Embryonic facial prominence (tissue), 1 donor: ENCODE results near the gene ZDHHC3.
A peak's percentile ranks its signal among the peaks of the same experiment; 100 is the strongest.

Experiments
- DNase-seq: peaks from one replicate; pipeline ENCODE4 v3.0.0-alpha.2; 2016; ENCODE audit errors: extremely low spot score

ZDHHC3 gene, protein sequence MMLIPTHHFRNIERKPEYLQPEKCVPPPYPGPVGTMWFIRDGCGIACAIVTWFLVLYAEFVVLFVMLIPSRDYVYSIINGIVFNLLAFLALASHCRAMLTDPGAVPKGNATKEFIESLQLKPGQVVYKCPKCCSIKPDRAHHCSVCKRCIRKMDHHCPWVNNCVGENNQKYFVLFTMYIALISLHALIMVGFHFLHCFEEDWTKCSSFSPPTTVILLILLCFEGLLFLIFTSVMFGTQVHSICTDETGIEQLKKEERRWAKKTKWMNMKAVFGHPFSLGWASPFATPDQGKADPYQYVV

DNA sequence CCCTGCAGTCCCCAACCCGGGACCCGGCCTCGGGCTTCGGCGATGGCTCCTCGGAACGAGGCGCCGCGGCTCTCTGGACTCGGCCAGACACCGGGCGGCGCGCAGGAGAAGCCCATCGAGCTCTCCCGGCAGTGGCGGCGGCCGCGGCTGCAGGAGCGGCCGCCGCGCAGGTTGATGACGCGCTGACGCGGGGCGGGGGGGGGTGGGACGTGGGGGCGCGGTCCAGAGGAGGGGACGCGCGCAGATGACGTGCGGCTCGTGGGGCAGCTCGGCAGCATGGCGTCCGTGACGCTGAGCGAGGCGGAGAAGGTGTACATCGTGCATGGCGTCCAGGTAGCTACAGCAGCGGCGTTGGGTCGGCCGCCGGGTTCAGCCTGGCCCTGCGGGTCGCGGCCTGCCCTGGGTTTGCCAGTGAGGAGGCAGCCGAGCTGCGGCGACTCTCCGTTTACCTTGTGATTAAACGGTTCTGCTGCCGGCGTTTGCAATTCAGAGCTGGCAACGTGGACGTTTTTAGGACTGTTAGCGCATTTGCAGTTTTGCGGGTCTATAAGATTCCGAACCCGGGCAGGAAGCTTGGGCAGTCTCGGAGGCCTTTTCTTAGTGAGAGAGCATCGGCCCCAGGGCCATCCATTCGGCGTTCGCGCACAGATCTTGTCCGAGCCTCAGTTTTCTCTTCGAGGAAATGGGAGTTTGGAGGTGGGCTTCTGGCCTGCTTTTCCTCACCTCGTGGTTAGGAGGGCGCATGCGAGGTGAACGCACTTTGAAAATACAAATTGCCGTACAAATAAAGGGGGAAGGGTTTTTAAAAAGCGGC lies at the start of gene ZDHHC3, which contains the start of gene EXOSC7:
Gene ZDHHC3, minus strand, starts transcription at position 173 of the 814 bp plus-strand sequence. CDS start 16,738 bp downstream, outside the sequence.
Gene EXOSC7, plus strand, starts transcription at position 243 of the 814 bp plus-strand sequence. Its CDS starts 34 bp downstream, at position 277.
- DNase-seq, result peak; percentile 82

DNA sequence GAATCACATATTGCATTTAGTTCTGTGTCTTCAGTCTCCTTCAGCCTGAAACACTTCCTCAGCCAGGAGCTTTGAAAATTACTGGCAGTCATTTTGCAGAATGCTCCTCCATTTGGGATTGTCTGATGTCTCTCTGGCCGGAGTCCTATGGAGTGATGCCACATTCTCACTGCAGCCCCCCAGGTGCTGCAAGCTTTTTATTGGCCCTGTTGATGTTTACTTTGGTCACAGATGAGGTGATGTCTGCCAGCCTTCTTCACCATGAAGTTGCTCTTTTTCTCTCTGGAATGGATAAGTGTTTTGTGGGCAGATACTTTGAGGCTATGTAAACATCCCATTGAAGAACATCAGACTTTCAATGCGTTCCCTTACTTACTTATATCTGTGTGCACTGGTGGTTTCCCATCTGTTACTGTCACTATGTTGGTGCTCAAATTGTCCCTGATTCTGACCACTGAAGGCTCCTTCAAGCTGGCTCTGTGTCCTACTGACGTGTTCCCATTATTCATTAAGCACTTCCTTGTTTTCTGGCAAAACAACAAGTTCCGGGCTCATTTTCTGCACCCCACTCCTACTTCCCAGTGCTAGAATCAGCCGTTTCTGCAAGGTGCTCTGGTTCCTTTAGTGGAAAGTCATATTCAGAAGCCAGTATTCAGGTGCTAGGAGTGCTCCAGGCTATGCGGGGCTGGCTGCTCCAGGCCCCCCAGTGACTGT lies 48.7 kb upstream of the ZDHHC3 start:
- DNase-seq, result no peak

DNA sequence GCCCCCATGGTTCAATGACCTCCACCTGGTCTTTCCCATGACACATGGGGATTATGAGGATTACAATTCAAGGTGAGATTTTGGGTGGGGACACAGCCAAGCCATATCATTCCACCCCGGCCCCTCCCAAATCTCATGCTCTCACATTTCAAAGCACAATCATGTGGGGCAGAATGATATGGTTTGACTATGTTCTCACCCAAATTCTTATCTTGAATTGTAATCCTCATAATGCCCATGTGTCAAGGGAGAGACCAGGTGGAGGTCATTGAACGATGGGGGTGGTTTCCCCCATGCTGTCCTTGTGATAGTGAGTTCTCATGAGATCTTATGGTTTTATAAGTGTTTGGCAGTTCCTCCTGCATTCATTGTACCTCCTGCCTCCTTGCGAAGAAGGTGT lies 47.7 kb upstream of the ZDHHC3 start:
- DNase-seq, result no peak

DNA sequence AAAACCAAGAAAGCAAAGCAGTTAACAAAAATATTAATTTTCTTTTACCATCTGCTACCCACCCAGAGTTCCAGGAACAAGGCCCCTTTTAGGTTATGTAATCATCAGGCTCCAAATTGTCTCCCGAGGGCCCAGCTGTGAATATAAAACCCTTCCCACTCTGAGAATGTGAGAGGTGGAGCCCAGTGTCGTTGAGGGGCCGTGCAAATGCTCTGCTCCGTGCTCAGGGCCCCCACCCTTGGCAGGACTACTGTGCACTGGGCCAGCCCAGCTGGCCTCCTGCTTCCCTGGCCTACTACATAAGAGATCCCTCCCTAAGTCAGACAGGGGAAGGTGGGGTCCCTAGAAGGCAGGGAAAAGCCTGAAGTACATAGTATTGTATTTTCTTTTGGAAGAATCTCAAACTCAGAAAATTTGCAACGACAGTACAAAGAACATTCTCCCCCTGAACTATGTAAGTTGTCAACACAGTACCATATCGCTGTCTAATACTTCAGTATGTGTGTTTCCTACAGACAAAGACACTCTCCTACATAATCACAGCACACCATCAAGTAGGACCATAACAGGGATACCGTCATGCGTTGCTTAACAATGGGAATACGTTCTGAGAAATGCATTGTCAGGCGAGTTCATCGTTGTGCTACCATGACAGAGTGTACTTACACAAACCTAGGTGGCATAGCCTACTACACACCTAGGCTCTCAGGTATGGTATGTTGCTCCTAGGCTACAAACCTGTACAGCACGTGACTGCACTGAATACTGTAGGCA lies 45.7 kb upstream of the ZDHHC3 start:
- no peak for DNase-seq

DNA sequence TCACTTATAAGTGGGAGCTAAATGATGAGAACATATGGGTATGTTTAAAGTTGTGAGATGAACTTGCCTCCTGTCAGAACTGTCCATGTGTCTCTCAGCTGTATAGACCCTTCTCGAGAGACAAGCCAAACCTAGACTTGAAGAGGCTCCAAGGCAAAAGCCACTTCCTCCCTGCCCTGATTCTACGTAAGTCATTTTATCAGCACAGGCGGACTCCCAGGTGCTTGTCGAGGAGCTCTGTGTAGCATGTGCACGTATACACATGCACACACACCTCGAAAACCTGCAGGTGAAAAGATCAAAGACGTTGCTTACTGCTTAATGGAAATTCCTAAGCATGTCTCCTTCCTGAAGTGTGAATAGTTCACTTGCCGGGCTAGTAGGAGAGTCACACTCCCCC lies 44.6 kb upstream of the ZDHHC3 start:
- DNase-seq, result no peak

DNA sequence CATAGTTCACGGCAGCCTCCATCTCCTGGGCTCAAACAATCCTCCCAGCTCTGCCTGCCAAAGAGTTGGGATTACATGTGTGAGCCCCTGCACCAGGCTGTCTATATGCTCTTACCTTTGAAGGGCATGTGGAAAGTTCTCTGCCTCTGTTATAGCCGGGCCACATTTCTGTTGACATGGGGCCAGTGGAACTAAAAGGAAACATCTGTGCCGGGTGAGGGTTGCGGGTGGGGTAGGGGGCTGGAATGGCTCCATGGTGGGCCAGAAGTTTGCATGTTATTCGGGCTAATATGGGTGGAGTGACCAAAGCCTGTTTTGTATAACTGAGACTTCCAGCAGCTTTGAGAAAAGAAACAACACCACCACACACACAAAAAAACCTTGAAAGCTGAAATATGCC lies 41.8 kb upstream of the ZDHHC3 start:
- no peak for DNase-seq

DNA sequence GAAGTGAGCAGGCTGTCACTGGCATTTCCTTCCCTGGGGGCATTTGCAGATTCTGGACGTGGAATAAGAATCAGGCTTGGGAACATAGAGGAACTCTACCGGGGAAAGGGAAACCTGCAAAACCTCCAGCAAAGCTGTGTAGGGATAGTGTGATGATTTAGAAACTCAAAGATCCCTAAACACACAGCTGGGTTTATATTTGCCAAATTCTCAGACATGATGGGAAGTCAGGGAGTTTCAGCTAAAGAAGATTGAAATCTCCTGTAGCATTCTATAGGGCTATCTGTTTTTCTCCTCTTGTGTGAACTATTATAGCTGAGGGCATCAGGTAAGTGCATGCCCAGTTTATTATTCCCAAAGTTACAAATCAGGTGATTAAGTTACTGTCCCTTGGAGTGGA lies 40.9 kb upstream of the ZDHHC3 start:
- DNase-seq, result no peak

DNA sequence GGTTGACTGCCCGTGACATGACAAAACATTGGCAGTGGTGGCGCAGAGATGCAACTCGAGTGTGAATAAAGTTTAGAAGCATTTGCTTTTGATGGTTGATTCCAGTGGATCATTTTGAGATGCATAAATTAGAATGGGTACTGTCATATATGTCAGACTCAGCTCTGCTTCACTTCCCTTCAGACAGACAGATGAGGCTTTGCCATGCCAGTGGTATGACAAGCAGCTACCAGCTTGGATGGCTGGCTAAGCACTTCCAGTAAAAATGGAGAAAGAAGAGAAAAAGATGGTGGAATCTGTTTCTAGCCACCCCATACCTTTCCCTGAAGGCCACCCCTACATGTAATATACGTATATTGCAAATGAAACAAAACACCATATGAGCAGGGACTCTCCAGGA lies 36.6 kb upstream of the ZDHHC3 start:
- DNase-seq, result no peak

DNA sequence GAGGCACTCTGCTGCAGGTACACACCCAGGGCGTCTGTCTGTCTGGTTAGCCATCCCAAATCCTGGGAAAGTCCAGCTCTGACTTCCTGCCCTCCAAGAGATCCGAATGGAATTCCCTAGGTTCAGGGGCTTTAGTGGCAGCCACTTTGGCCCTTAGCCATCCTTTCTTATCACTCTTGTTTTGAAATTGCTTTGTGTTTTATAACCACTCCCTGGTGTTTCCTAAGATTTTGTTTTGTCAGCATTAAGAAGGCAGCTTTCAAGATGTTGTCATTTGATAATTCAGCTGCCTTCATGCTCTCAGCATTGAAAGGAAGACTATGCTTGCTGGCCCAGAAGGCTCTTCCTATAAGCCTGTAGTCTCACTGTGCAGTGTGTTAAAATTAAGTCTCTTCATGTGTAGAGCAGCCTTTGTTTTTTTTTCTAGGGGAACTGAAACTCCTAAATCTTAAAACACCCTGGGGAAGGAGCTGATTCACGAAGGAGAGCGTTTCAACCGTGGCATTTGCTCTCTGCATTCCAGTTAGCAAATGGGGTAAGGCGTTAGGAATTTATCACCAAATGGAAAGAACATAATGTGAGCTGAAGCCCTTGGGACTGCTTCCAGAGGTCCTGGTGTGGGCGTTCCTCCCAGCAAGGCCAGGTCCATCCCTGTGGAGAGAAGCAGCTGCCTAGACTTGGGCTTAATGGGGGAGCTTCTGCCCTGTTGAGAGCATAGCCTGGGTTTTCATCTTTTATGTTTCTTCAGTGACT lies 36.0 kb upstream of the ZDHHC3 start:
- DNase-seq, result no peak

DNA sequence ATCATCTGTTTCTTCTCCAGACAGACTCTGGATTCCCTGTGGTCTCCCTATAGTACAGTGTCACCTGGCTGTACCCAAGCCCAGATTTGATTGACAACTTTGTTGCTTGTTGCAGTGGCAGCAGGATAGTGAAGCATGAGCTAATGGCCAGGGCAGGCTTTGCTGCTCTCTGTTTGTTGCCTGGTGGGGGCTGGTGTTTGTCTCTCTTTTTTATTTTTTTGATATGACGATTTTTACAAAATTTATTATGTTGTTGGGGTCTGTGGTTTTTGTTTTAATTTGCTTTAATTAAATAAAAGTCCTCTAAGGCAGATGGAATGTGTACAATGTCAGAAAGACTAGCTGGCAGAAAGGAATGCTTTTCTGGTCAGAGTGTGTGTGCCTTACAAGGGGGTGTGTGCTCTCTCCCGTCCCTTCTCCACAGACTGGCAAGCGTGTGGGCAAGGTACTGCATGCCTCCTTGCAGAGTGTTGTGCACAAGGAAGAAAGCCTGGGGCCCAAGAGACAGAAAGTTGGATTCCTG lies 34.9 kb upstream of the ZDHHC3 start:
- no peak for DNase-seq

DNA sequence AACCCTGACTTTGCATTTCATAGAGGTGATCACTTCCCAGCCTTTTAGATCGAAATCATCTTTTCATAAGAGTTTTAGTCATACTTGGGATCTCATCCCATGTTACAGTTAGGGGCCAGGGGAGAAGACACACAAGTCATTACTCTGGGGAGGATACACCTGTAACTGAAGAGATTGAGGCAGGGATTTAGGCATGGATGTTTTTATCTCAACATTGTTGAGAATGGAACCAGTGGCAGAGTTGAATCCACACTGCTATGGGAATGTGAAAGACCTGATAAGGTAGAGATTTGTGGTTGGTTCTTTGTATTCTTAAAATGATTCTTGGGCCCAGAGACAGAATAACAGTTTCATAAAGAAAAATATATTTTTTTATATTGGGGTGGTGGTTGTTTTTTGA lies 33.9 kb upstream of the ZDHHC3 start:
- no peak for DNase-seq

DNA sequence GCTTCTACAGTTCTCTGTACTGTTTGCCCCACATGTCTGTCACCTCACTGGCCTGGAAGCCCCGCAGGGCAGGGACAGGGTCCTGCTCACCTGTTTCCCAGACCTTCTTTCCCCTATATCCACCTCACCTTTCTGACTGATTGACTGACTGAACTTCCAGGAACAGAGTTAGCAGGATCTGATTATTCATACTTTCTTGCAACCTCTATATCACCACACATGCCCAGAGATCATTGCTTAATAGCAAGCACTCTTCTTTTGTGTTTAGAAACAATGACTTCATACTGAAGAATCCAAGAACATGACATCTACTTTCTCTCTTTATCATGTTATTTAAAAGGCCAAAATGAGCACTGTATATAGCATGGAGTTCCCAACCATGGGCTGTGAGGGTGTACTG lies 32.1 kb upstream of the ZDHHC3 start:
- no peak for DNase-seq

DNA sequence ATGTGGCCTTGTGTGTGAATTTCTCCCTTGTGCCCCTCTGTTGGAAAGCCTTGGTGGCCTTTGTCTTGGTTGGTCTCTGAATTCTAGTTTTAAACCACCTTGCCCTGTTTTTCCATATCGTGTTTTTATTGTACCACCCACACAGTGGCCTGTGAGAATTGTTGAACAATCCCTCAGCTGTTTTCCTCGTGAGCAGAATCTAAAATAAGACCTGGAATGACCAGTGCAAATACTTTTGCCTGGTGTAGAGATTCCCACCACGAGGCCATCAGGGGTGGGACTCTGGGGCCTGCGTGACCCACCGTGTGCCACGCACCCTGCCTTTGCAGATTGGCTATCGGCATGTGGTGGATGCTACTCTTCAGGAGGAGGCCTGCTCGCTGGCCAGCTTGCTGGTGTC lies 31.1 kb upstream of the ZDHHC3 start:
- no peak for DNase-seq

DNA sequence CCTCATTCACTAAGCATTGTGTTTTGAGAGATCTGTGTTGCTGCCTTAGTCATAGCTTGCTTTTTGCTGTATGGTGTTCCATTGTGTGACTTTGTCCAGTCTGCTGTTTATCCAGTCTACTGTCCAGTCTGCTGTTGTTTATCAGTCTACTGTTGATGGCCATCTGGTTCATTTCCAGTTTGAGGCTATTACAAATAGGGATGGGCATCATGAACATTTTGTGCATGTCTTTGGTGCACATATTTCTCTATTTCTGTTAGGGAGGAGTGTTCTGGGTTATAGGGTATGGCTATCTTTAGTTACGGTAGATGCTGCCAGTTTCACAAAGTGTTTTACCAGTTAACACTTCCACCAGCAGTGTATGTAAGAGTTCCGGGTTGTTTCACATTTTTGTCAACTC lies 27.9 kb upstream of the ZDHHC3 start:
- no peak for DNase-seq

DNA sequence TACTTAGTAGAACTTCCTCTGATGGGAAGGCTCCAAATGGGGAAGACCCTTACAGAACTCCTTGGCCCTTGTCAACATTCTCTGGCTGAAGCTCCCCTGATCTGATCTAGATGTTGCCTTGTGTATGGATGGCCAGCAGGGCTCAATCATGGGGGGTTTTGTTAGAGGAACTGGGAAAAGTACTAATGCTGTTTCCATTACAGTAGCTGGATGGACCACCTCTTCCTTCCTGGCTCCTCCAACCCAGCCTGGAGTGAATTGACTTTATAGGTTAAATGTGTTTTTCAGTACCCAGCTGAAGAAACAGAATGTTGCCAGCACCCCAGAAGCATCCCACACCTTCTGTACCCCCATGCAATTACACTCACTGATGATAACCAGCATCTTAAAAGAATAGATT lies 27.4 kb upstream of the ZDHHC3 start:
- DNase-seq, result no peak

DNA sequence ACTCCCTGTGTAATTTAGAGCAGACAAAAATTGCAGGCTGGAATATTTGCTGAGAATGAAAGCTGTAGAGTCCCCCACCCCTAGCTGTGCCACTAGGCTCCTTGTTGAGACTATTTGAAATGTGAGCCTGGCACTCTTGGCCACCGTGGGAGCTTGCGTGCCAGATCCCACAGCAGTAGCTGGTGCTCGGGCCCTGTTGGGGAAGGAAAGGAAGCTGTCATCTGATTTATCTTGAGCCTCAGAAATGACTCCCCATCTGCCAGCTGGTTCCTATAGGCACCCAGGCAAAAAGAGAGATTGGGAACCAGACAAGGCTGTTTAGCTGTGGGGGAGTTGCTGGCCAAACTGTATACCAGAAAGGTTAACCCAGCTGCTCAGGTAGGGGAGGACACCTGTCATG lies 26.7 kb upstream of the ZDHHC3 start:
- DNase-seq, result no peak

DNA sequence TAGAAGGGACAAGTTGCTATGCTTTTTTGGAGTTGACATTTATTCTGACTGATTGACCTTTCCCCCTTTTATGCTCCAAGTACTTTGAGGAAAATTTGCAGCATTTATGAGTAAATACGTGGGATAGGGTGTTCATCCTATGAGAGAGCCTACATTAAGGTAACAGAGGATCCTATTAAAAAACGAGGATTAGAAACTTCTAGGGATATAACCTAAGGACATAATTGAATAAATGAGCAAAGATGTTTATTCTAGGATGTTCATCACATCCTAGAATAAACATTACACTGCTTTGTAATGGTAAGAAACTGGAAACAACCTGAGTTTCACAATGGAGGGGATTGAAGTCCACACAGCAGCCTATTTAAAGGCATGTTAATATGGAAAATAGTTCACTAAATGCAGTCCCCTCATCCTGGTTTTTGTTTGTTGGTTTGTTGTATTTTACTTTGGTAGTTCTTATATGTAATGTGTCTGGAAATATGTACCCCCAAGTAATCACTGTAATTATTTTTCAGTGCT lies 26.2 kb upstream of the ZDHHC3 start:
- DNase-seq, result no peak

DNA sequence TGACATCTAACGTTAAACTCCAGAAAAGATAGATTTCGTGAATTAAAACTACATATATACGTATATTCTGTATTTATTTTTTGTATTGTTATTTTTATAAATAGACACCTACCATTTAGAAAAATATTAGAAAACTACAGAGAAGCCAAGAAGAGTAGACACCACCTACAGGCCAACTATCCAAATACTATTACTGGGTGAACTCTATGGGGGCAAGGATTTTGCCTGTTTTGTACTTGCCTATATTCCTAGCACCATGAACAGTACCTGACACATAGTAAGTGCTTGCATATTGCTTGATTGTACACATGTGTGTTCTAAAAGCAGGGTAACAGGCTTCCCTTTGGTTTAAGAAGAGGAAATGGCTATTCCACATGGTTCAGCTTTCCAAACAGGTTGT lies 25.8 kb upstream of the ZDHHC3 start:
- DNase-seq, result no peak

DNA sequence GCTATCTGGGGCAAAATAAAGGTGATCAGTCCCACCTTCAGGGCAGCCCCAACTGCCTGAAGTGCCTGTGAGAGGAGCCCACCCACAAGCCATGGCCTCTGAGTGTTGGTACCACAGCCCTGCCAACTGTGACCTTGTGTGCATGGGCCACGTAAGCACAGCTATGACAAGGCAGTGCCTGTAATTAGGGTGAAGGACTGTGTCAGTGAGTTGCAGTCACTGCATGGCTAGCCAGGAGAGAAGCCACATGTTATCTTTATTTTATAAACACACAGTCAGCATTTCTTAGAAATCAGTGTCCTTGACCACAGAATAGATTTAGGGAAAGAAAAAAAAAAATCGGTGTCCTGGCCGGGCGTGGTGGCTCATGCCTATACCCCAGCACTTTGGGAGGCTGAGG lies 24.8 kb upstream of the ZDHHC3 start:
- DNase-seq, result no peak

DNA sequence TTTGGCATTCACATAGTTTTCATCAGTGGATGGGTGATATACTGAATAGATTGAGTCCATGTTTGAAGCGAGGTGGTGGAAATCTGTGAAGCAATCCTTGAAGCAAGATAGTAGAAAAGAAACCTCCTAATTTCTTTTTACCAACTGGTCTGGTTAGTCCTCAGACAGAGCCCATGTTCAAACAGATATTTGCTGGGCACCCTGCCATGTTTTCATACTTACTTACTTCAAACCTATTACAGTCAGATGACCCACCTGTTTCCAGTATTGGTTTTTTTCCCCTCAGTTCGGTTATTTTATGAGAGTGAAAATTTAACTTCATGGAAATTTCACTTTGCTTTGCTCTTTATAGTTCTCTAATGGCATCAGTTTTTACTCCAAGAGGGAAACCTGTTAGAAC lies 23.8 kb upstream of the ZDHHC3 start:
- DNase-seq, result no peak

DNA sequence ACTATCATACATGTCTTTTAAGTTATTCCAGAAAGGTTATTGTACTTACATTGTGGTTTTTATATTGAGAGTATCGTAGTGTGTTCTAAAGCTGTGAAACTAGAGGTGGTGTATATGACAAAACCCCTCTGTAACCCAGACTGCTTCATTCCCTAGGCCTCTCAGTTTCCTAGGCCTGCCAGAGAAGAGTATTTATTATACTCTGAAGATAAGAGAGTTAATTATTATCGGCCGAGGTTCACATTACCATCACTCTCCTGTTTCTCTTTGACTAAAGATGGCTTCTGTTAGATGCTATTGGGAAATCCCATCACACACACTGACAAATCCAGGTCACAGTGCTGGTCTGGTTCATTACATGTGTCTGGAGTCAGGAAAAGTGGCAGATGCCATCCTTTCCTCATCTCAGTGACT lies 20.6 kb upstream of the ZDHHC3 start:
- no peak for DNase-seq
